NCI-H524 (cell line): ENCODE measurements around the gene CENPQ.
"Not testable (repeated sequence)": the region's sequence is repeated elsewhere in the genome, so short reads cannot be mapped to it uniquely, and the experiment has no call there.

ENCODE experiments used
- DNase-seq, 2 experiments: peaks; one replicate each; lab custom pipeline; 2025; lab: John Stamatoyannopoulos, UW

The CENPQ gene, protein sequence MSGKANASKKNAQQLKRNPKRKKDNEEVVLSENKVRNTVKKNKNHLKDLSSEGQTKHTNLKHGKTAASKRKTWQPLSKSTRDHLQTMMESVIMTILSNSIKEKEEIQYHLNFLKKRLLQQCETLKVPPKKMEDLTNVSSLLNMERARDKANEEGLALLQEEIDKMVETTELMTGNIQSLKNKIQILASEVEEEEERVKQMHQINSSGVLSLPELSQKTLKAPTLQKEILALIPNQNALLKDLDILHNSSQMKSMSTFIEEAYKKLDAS

DNA sequence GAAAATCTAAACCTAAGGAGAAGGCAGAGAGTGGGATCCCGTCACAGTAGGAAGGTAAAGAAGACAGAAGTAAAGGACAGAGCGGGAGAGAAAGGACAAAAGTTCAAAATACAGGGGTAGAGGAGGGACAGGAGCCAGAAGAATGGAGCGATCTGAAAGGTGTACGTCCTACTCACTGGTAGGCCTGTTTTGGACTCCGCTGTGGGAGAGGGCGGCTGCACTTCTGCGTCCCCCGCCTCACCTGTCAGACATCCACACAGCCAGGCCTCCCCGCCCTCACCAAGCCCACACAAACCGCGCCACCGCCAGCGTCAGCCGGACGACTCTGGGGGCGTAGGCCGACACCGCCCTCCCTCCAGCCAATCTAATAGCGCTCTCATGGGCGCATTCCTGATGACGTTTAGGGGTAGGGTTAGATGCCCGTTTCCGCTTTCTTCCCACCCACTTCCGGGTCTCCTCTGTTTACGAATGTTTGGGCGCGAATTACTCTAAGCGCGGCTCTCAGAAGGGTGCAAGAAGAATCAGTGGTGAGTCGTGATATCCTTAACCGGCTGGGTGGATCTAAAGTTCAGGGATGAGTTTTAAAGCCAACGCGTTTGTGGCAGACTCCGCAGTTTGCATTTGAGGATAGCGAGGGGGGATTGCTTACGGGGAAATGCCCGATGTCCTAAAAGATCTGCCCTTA is at the start of gene CENPQ, which contains the start of gene MMUT:
CENPQ (plus strand) TSS at position 444 of the 685 bp plus-strand sequence. CDS start 6,807 bp downstream, outside the sequence.
MMUT (minus strand) TSS at position 327 of the 685 bp plus-strand sequence. CDS start 3,787 bp downstream, outside the sequence.
- DNase-seq = peak; percentile 90 to 93

DNA sequence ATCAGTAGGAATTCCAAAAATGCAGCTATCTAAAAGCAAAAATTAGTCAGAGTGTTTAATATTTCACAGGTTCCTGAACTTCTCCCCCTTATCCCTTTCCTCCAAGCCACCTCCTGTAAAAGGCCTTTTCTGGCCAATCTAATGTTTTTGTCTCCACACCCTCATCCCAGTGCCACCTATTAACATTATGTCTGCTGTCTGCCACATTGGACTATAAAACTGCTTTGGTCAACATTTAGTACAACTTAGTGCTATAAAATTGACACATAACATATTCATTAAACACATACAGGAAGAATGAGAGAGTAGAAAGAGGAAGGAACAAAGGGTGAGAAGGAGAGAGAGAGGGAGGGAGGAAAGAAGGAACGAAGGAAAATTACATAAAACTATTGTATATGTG is 47.8 kb upstream of the CENPQ start:
- DNase-seq = no peak

DNA sequence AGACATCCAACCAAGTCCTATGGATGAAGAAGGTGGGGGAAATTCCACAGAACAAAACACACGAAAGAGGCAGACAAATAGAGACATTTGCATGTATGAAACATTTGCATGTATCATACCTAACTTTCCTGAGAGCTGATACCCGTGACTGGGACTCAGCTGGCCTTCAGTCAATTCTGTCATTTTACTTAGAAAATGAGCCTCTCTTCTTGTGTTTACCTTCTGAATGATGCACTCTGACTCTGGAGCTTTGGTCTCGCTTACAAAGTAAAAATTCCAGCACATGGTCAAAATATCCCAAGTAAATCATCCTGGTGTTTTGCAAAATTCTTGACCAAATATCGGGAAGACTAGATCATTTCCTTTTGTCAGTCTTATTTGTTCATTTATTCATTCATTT is 47.0 kb upstream of the CENPQ start:
- no peak for DNase-seq

DNA sequence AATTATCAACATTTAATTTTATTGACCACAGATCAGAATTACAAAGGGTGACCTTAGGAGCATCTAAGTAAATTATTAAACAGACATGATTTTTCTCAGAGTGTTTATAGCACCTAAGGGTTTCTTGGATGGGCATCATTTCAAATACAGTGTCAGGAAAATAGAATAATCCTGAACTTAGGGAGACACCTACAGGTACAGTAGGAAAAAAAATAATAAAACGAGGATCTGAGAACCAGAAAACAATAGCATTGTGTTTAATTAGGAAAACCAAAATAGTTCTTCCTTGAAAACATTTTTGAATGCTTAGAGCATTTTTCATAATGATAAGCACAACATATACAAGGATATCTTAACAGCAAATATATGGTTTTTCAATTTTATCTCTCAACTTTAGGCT is 39.4 kb upstream of the CENPQ start:
- DNase-seq = peak in 1 of 2 experiments; percentile 4

DNA sequence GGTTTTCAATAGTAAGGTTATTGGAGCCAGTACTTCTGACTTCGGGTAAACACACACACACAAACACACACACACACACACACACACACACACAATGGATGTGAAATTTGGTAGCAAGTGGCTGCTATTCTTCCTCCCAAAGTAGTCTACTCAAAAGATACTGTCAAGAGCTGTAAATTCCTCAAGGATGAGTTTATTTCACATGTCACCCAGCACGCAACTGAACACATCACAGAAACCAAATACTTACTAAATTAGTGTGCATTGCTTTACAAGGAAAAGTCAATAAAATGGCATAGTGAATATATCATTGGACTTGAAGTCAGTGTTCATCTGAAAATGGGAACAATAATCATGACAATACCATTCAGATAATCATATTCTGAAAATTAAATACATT is 33.0 kb upstream of the CENPQ start:
- no peak for DNase-seq

DNA sequence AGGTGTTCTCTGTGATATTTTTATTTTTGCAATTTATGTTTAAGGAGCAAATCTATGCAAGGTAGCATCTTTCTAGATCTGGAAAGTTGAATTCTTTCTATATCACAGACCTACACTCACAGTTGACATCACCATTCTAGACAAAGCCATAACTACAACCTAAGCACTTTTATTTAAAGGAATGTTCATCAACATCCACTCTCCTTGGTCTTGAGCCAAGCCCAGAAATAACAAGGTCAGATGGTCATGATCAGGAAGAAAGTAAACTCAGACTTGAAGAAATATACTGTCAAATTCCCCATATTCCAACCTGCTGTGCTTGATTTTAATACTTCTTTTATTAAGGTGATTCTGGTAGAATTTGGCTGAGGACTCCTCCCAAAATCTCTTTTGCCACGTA is 32.3 kb upstream of the CENPQ start:
- no peak for DNase-seq

DNA sequence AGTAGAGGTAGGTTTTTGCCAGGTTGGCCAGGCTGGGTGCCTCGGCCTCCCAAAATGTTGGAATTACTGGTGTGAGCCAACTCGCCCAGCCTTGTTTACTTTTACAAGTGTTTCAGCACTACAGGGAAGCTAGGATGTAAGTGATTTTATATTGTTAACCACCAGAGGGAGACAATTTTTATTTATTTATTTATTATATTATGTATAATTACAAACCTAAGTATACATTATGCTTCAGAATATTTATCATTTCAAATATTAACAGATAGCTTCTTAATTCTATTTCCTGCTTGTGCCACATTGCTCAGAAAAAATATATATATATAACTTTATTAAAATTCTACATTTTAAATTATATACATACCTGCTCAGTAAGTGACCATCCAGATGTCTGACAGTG is 9.9 kb upstream of the CENPQ start:
- DNase-seq = no peak

DNA sequence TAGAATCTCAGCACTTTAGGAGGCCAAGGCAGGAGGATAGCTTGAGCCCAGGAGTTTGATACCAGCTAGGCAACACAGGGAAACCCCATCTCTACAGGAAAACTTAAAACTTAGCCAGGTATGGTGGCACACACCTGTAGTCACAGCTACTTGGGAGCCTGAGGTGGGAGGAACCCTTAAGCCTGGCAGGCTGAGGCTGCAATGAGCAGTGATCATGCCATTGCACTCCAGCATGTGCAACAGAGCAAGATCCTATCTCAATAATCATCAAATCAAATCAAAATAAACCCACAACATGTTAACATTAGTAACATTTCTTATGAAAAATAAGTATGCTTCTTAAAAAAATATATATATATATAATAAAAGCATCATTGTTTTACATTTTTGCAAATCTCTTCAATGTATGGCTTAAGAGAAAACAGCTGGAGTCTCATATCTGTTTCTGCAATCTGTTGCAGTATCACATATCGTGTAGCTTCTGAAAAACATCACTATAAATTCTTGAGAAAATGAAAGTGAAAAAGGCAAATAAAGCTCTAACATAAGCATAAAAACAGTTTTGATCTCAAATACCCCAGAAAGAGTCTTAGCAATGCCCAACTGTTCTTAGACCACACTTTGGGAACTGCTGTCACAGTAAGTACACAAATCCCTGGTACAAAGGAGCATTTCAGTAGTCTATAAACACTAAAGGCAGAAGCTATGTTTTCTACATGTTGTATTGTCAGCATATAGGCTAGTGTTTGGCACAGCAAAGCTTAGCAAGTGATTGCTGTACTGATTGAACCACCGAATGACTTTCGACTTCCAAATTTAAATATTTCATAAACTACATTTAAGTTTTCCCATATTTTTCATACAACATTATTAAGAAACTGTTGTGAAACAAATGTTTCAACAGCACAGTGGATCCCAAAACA is 8.1 kb upstream of the CENPQ start:
- no peak for DNase-seq

DNA sequence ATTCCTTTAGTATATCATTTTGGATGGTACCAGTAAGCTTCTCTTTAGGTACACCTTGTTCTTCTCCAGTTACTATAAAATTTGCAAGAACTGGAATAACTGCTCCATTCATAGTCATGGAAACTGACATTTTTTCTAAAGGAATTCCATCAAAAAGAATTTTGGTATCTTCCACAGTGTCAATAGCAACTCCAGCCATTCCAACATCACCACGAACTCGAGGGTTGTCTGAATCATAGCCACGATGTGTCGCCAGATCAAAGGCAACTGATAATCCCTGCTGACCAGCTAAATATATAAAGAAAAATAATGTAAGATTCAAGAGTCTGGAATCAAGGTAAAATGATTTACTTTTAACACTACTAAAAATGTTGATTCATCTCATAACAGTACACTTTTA is 5.4 kb upstream of the CENPQ start:
- DNase-seq = no peak

DNA sequence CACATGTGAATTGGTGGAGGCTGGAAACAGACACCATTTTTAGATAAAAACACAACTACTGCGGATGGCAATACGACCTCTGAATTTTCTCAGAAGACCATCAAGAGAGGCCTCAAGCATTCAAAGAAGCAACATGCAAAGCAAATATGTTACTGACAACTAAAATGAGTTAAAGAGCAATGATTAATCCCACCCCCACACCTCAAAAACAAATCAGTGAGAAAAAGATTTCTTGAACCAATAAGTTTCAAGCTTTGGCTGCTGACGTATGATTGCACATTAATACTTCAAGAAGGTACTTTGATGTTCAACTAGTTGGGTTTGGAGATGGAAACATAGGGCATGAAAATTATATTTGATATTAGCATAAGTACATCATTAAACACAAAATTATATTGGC is 1.1 kb upstream of the CENPQ start:
- no peak for DNase-seq

DNA sequence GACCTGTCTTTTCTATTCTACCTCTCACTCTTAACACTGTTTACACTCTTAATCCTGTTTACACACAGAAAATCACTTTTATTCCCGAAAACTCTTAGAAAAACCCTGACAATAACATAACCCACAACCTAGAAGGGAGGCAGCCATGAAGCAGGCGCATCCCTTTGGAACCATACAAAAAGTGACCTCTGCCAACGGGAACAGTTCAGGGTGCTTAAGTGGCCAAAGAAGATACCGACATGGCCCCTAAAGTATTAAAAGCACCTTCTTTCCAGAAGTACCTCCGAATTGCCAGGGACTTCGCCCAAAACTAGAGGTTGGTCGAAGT is 607 bp upstream of the CENPQ start:
- no peak for DNase-seq

DNA sequence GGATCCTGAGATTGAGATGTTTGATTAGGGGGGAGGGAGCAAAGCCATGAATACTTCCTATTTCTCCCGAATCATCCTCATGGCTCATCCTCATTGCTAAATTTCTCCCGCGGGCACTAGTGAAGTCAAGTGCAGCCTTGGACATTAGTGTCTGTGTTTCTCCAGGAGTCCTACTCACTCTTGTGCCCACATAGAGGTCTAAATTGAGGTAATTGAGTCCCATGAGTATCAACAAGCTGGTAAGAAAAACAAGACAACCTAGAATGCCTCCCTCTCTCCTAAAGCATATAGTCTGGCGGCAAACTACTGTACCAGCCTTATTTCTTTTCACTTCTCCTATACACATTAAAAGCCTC is 420 bp downstream of the CENPQ start:
- no peak for DNase-seq

DNA sequence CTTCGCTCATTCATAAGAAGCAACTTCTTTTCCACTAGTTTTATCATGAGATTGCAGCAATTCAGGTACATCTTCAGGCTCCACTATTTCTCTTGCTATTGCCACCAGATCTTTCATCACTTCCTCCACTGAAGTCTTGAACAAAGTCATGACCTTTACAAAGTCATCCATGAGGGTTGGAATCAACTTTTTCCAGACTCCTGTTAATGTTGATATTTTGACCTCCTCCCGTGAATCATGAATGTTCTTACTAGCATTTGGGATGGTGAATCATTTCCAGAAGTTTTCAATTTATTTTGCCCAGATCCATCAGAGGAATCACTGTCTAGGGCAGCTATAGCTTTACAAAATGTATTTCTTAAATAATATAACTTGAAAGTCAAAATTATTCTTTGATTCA is 1.5 kb downstream of the CENPQ start:
- no peak for DNase-seq

DNA sequence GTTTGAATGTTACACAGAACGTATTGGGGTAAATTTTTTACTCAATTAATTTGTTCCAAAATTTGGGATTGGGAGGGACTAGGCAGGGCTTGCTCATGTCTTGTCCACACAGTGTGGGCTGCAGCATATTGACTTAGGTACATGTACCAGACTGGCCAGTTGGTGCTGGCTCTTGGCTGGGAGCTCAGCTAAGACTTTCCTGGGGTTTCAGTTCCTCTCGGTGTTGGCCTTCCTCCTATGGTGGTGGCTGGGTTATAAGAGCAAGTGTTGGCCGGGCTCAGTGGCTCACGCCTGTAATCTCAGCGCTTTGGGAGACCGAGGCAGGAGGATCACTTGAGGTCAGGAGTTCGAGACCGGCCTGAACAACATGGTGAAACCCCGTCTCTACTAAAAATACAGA is 4.9 kb downstream of the CENPQ start:
- no peak for DNase-seq

DNA sequence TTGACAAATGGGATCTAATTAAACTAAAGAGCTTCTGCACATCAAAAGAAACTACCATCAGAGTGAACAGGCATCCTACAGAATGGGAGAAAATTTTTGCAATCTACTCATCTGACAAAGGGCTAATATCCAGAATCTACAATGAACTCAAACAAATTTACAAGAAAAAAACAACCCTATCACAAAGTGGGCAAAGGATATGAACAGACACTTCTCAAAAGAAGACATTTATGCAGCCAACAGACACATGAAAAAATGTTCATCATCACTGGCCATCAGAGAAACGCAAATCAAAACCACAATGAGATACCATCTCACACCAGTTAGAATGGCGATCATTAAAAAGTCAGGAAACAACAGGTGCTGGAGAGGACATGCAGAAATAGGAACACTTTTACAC is 13.4 kb downstream of the CENPQ start:
- DNase-seq = not testable (repeated sequence)

DNA sequence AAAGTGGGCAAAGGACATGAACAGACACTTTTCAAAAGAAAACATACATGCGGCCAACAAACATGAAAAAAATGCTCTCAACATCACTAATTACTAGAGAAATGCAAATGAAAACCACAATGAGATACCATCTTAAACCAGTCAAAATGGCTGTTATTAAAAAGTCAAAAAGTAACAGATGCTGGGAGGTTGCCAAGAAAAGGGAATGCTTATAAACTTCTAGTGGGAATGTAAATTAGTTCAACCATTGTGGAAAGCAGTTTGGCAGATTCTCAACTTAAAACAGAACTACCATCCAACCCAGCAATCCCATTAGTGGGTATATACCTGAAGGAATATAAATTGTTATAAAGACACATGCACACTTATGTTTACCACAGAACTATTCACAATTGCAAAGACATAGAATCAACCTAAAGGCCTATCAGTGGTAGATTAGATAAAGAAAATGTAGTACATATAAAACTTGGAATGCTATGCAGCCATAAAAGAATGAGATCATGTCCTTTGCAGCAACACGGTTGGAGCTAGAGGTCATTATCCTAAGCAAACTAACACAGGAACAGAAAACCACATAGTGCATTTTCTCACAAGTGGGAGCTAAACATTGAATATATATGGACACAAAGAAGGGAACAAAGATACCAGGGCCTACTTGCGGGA is 16.3 kb downstream of the CENPQ start:
- DNase-seq = no peak

DNA sequence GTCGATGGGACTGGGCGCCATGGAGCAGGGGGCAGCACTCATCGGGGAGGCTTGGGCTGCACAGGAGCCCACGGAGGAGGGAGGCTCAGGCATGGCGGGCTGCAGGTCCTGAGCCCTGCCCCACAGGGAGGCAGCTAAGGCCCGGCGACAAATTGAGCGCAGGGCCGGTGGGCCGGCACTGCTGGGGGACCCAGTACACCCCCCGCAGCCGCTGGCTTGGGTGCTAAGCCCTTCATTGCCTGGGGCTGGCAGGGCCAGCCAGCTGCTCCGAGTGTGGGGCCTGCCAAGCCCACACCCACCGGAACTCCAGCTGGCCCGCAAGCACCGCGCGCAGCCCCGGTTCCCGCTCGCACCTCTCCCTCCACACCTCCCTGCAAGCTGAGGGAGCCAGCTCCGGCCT is 18.7 kb downstream of the CENPQ start:
- not testable (repeated sequence) for DNase-seq

DNA sequence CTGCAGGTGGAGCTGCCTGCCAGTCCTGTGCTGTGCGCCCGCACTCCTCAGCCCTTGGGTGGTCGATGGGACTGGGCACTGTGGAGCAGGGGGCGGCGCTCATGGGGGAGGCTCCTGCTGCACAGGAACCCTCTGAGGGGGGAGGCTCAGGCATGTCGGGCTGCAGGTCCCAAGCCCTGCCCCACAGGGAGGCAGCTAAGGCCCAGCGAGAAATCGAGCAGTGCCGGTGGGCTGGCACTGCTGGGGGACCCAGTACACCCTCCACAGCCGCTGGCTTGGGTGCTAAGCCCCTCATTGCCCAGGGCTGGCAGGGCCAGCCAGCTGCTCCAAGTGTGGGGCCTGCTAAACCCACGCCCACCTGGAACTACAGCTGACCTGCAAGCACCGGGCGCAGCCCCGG is 20.2 kb downstream of the CENPQ start:
- not testable (repeated sequence) for DNase-seq

DNA sequence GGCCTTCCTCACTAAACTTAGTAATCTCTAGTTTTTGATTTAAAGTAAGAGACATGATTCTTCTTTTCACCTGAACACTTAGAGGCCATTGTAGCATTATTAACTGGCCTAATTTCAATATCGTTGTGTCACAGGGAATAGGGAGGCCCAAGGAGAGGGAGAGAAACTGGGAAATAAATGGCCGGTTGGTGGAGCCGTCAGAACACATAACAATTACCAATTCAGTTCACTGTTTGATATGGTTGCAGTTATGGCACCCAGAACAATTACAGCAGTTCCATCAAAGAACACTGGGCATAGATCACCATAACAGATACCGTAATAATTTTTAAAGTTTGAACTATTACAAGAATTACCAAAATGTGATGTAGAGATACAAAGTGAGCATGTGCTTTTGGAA is 27.5 kb downstream of the CENPQ start:
- no peak for DNase-seq

DNA sequence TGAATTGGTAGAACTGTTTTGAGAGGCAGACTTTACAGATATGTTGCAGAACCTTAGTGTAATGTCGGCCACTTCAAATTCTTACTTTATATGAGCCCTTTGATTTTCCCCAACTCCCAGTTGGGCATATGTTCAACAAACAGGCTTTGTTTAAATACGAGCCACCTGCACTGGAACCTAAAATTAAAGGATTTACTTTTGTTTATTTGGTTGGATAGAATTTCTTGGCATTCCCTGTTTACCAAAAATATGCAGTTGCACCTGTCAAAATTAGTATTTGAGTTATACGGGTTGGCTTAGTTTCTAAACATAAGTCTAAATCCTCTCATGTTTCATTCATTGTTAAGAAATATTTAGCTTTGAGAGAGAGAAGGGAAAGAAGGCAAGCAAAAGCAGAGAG is 34.1 kb downstream of the CENPQ start:
- DNase-seq = no peak

DNA sequence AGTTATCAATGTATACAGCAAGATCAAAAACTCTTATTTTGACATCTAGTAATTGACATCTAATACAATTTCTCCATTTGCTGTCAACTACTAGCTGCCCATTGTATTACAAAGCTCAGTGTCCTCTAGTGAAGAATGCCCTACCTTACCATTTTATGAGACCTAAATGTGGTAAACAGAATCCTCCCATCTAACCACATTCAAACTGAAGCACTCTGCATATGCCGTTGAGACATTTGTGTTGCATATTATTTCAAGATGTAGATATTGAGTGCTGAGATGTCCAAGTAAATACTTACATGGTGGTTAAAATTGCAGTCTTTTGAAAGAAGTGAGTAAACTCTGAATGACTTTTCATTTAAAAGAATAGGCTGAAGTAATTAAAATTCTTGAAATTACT is 36.0 kb downstream of the CENPQ start:
- no peak for DNase-seq

DNA sequence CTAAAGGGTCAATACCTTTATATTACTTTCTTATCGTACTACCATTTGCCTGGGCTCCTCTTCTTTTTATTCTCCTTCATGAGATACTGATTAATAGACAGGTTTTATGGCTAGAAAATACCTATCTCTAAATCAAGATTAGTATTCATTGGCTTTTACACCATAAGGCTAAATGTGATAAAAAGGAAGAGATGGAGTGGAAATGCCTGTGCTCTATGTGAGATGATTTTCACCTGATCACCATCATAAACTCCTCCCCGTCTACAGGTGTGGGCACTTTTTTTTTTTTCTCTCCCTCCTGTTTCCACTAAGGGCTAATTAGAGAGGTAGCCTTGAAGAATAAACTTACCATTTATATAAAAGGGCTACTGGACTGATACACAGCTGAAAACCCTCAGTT is 36.5 kb downstream of the CENPQ start, which contains the start of gene GLYATL3:
GLYATL3 (plus strand) TSS at position 301 of the 400 bp plus-strand sequence. CDS start 12,068 bp downstream, outside the sequence.
- DNase-seq = no peak
